GM12891 (cell line): ENCODE results near the gene IKZF2.

Experiments
- DNase-seq: peaks from one replicate; pipeline ENCODE4 v3.0.0; 2011; ENCODE audit warnings: low spot score; ENCODE audit not compliant: insufficient read length
- FAIRE-seq: peaks from 2 replicates; lab custom pipeline; 2011; peaks lifted over from hg19 to GRCh38; lab: Jason Lieb, UNC
- PAX5 ChIP-seq: IDR thresholded peaks from 2 replicates; pipeline ENCODE4 v1.6.1; 2011; ENCODE audit warnings: low read length, moderate library complexity, mild to moderate bottlenecking; ENCODE audit not compliant: insufficient read depth, severe bottlenecking
- POLR2A ChIP-seq: IDR thresholded peaks from 2 replicates; pipeline ENCODE4 v1.6.1; 2011; ENCODE audit warnings: low read depth, low read length, control low read depth
- POLR2AphosphoS5 ChIP-seq: IDR thresholded peaks from 2 replicates; pipeline ENCODE4 v1.6.1; 2011; ENCODE audit warnings: low read depth, low read length, control low read depth
- POU2F2 ChIP-seq: IDR thresholded peaks from 2 replicates; pipeline ENCODE4 v1.6.1; 2011; ENCODE audit warnings: low read depth, mild to moderate bottlenecking, control low read depth, low read length, moderate library complexity
- SPI1 ChIP-seq: IDR thresholded peaks from 2 replicates; pipeline ENCODE4 v1.6.1; 2011; ENCODE audit warnings: low read depth, low read length, control low read depth
- TAF1 ChIP-seq: IDR thresholded peaks from 2 replicates; pipeline ENCODE4 v1.6.1; 2011; ENCODE audit warnings: low read depth, low read length, control low read depth

Gene IKZF2

GRCh38 chr2:213157242-213157641 lies 5.8 kb upstream of the IKZF2 start:
- TF ChIP-seq SPI1, result 0 out of 2 replicates have a peak, but pooled peaks have one; percentile 17
- TF ChIP-seq POLR2A, result no peak
- DNase-seq, result no peak
- peak; percentile 84 for FAIRE-seq

- FAIRE-seq (no peak), DNase-seq (no peak)
- TF ChIP-seq SPI1 (no peak), POLR2A (no peak), TAF1 (no peak)
Observed at GRCh38 chr2:213156717-213157116, 5.3 kb upstream of the IKZF2 start.

GRCh38 chr2:213152888-213153287 lies 1.5 kb upstream of the IKZF2 start:
- DNase-seq (no peak), FAIRE-seq (no peak)
- TF ChIP-seq PAX5 (no peak), POLR2A (no peak), SPI1 (no peak), POU2F2 (no peak), TAF1 (no peak), POLR2AphosphoS5 (no peak)

- FAIRE-seq (no peak), DNase-seq (no peak)
- TF ChIP-seq PAX5 (no peak), POLR2A (peak; percentile 58; the same call in 1 of the 2 replicates)
Observed at GRCh38 chr2:213152065-213152794, 818 bp upstream of the IKZF2 start.

- peak; percentile 5 for FAIRE-seq
- TF ChIP-seq POU2F2 (no peak), TAF1 (no peak), PAX5 (no peak)
- DNase-seq, result no peak
Observed at GRCh38 chr2:213150315-213151097, 906 bp downstream of the IKZF2 start.

- DNase-seq (no peak), FAIRE-seq (no peak)
- TF ChIP-seq POLR2A (no peak), TAF1 (no peak), POLR2AphosphoS5 (no peak), PAX5 (no peak), POU2F2 (no peak), SPI1 (no peak)
Observed at GRCh38 chr2:213149949-213150314, 1.5 kb downstream of the IKZF2 start.

- DNase-seq (no peak), FAIRE-seq (no peak)
- TF ChIP-seq POLR2A, result no peak
- no peak for TF ChIP-seq TAF1
- no peak for TF ChIP-seq POLR2AphosphoS5
- TF ChIP-seq SPI1, result no peak
- no peak for TF ChIP-seq PAX5
- TF ChIP-seq POU2F2, result no peak
Observed at GRCh38 chr2:213149294-213149875, 2.0 kb downstream of the IKZF2 start.

- TF ChIP-seq PAX5 (no peak), TAF1 (no peak), POLR2AphosphoS5 (no peak), POU2F2 (no peak), POLR2A (no peak), SPI1 (no peak)
- no peak for DNase-seq
- FAIRE-seq, result peak; percentile 89
Observed at GRCh38 chr2:213148572-213149261, 2.7 kb downstream of the IKZF2 start.

GRCh38 chr2:213147538-213147937 lies 3.9 kb downstream of the IKZF2 start:
- FAIRE-seq (peak; percentile 91), DNase-seq (no peak)
- no peak for TF ChIP-seq SPI1
- TF ChIP-seq TAF1, result peak; percentile 46; the same call in 1 of the 2 replicates
- no peak for TF ChIP-seq PAX5
- TF ChIP-seq POLR2A, result no peak
- TF ChIP-seq POLR2AphosphoS5, result peak; percentile 47; the same call in 1 of the 2 replicates
- no peak for TF ChIP-seq POU2F2
